Body of pancreas (tissue), 4 donors: ENCODE measurements around the gene EYA3. TPM values are rescaled to one million over a fixed set of nuclear protein-coding genes. Genes with fewer than 3 reads are reported as not detected.
A peak's percentile ranks its signal among the peaks of the same experiment; 100 is the strongest.

Source experiments
- ATAC-seq: fragments of 150-250 bp; one replicate; pipeline ENCODE4 v1.9.1; 2016
- DNase-seq, 4 donors: peaks; one replicate each; pipeline ENCODE4 v3.0.0-alpha.2; 2019
- H3K27ac ChIP-seq, 4 donors: fragments of 200-600 bp; sonication (generic); 1 replicate in 3 of 4; 2 replicates in 1 of 4; pipeline versions ENCODE4 v1.5.1 to v1.6.1; 2016 to 2019; ENCODE audit warnings: mild to moderate bottlenecking in 1 of 4, mixed read lengths in 1 of 4, moderate library complexity in 1 of 4
- H3K27me3 ChIP-seq, 2 donors: fragments of 200-600 bp; sonication (generic); one replicate each; pipeline ENCODE4 v1.6.0; 2016; ENCODE audit warnings: mild to moderate bottlenecking in 1 of 2
- H3K36me3 ChIP-seq, 2 donors: fragments of 200-600 bp; sonication (generic); replicated peaks in 1 of 2; 2 replicates each; pipeline ENCODE4 v1.5.1; 2016; ENCODE audit warnings: low read depth in 2 of 2; ENCODE audit not compliant: insufficient read depth in 1 of 2
- H3K4me1 ChIP-seq: fragments of 200-600 bp; sonication (generic); one replicate; pipeline ENCODE4 v1.6.0; 2016
- H3K4me3 ChIP-seq, 2 donors: fragments of 200-600 bp; sonication (generic); 1 replicate in 1 of 2; 2 replicates in 1 of 2; pipeline ENCODE4 v1.5.1; 2016 to 2019
- H3K9me3 ChIP-seq, 3 donors: fragments of 200-600 bp; sonication (generic); 1 replicate in 2 of 3; 2 replicates in 1 of 3; pipeline ENCODE4 v1.5.1; 2016
- CTCF ChIP-seq, 7 experiments: fragments of 450-650 bp in 4 of 7; fragments of 200-600 bp in 3 of 7; sonication (generic) in 3 of 7; IDR thresholded peaks; one replicate each; pipeline ENCODE4 v1.5.1; 2016 to 2019; ENCODE audit warnings: antibody characterized with exemption in 7 of 7
- POLR2A ChIP-seq, 3 donors: fragments of 450-650 bp; IDR thresholded peaks; one replicate each; pipeline ENCODE4 v1.6.1; 2016; ENCODE audit warnings: antibody characterized with exemption in 3 of 3, mild to moderate bottlenecking in 2 of 3
- WGBS, 2 donors: methylation state at CpG; one replicate each; pipeline ENCODE4 v1.1.5; 2017; 5-methylcytosine and 5-hydroxymethylcytosine counted together
- intact Hi-C: fragments of 100-400 bp; cut with DNase I; formaldehyde crosslinking; loops from one replicate; pipeline ENCODE4 v1.15.1; 2023
- total RNA-seq, 2 donors: library from RNA; depleted of rRNA; stranded (reverse); fragments of >200 nt; gene quantifications; one replicate each; pipeline ENCODE4 v1.1.0, GENCODE V29; 2016

Gene EYA3
- total RNA-seq, 2 donors from 2014 or later: 7.8 to 15.5 TPM

GRCh38 chr1:27940297-27940696 is 148.1 kb downstream of the EYA3 start:
- H3K27ac ChIP-seq: no peak overlapping the region
- ATAC-seq: no peak
- H3K9me3 ChIP-seq: no peaks in the 10 kb centered on the region
- intact Hi-C loops: loop anchor here (10.0 kb wide), 1 partner anchor 55 kb away; no protein-coding TSS in a partner anchor
- H3K4me1 ChIP-seq: peaks cover 9% of the 10 kb centered on the region
- no peak overlapping the region for H3K4me3 ChIP-seq
- peak in 3 of 4 donors; percentile 22 to 62 (median 37) for DNase-seq
- no peaks in the 10 kb centered on the region for H3K27me3 ChIP-seq
- TF ChIP-seq POLR2A (IDR thresholded peaks at IDR 0.05) (no peak), CTCF (IDR thresholded peaks at IDR 0.05) (peak in 1 of 7 experiments; percentile 8)
- 35 to 41% methylated on average over 6 of the region's 6 CpGs for WGBS, 2 donors
- H3K36me3 ChIP-seq: no peaks in the 10 kb centered on the region

GRCh38 chr1:27938488-27938887 is 149.9 kb downstream of the EYA3 start:
- TF ChIP-seq POLR2A (IDR thresholded peaks at IDR 0.05): no peak
- TF ChIP-seq CTCF (IDR thresholded peaks at IDR 0.05): no peak

DNA sequence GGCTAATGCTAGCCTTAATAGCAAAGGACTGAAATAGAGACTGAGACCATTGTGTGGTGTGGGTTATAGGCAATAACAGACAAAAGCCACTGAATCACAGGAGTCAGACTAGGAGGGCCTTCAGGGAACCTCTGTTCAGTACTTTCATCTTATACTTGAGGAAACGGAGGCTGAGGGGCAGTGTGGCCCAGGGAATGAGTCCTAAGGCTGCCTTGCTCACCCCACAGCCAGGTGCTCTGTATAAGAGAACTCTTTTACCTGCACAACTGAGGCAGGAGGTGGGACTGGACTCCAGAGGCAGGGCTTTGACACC is 150.9 kb downstream of the EYA3 start:
- intact Hi-C loops: no loop called here
- ATAC-seq: no peak
- Histone ChIP-seq H3K9me3 (no peaks in the 10 kb centered on the region), H3K27ac (no peak overlapping the region), H3K4me1 (peaks cover 14% of the 10 kb centered on the region), H3K36me3 (no peaks in the 10 kb centered on the region), H3K27me3 (no peaks in the 10 kb centered on the region), H3K4me3 (no peak overlapping the region)
- 90% methylated on average over 1 of the region's 1 CpG; no CpG with 5 or more reads in 1 of the 2 donors for WGBS, 2 donors
- no peak for DNase-seq
- TF ChIP-seq POLR2A (IDR thresholded peaks at IDR 0.05): no peak
- TF ChIP-seq CTCF (IDR thresholded peaks at IDR 0.05): no peak

More at GRCh38 chr1:27938488-27938887, 149.9 kb downstream of the EYA3 start:
- no peaks in the 10 kb centered on the region for H3K36me3 ChIP-seq
- H3K27ac ChIP-seq: no peak overlapping the region
- intact Hi-C loops: no loop called here
- H3K4me3 ChIP-seq: no peak overlapping the region
- WGBS, 2 donors: 85 to 90% methylated on average over 4 of the region's 4 CpGs
- no peaks in the 10 kb centered on the region for H3K27me3 ChIP-seq
- ATAC-seq (no peak), DNase-seq (no peak)
- peaks cover 14% of the 10 kb centered on the region for H3K4me1 ChIP-seq
- H3K9me3 ChIP-seq: no peaks in the 10 kb centered on the region

GRCh38 chr1:27936370-27936769 is 152.0 kb downstream of the EYA3 start:
- ATAC-seq: no peak
- no peak for DNase-seq
- no peaks in the 10 kb centered on the region for H3K36me3 ChIP-seq
- H3K4me1 ChIP-seq: peaks cover 14% of the 10 kb centered on the region
- H3K27me3 ChIP-seq: no peaks in the 10 kb centered on the region
- no peak overlapping the region for H3K4me3 ChIP-seq
- no peak for TF ChIP-seq CTCF (IDR thresholded peaks at IDR 0.05)
- no peaks in the 10 kb centered on the region for H3K9me3 ChIP-seq
- intact Hi-C loops: no loop called here
- 74 to 93% methylated on average over 5 of the region's 5 CpGs for WGBS, 2 donors
- no peak overlapping the region for H3K27ac ChIP-seq

DNA sequence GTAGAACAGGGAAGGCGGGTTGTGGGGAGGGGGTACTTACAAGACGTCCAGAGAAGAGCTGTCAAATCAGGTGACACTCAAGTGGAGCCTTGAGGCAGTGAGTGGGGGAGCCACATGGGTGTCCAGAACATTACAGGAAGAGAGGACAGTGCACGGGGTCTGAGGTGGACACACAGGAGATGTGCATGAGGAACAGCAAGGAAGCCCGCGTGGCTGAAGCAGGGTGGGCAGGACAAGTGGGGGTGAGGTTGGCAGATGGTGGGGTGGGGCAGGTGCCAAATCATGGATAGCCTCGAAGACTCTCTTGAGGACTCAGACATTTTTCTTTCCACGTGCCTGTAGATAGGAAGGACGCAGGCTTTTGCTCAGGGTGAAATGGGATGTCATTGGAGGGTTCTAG is 152.7 kb downstream of the EYA3 start:
- DNase-seq (peak in 1 of 4 donors; percentile 10), ATAC-seq (peak; percentile 10)
- Histone ChIP-seq H3K36me3 (no peaks in the 10 kb centered on the region), H3K9me3 (no peaks in the 10 kb centered on the region), H3K4me3 (peak overlapping the region in 1 of 2 donors; percentile 34), H3K27me3 (no peaks in the 10 kb centered on the region), H3K27ac (no peak overlapping the region), H3K4me1 (peaks cover 14% of the 10 kb centered on the region)
- WGBS, 2 donors: 21 to 33% methylated on average over 7 to 8 of the region's 8 CpGs
- TF ChIP-seq CTCF (IDR thresholded peaks at IDR 0.05) (no peak), POLR2A (IDR thresholded peaks at IDR 0.05) (no peak)
- intact Hi-C loops: no loop called here
